GM12878 (cell line): Measurements from ENCODE around the gene KIF15. TPM values are rescaled to one million over a fixed set of nuclear protein-coding genes. Genes with fewer than 3 reads are reported as not detected.

Experiments used
- ATAC-seq: fragments of 200-7000 bp; cut with Tn5 transposase; 3 replicates; pipeline ENCODE4 v1.9.1; 2020; ENCODE audit warnings: mild to moderate bottlenecking, moderate library complexity
- BruUV-seq: library from RNA; stranded (reverse); fragments of 400-500 nt; replicated peaks from 2 replicates; lab custom pipeline; 2021; lab: Mats Ljungman, UMichigan
- CTCF ChIA-PET: fragments of 300-600 bp; sonication (Branson Sonifier 250); formaldehyde crosslinking; extraction: SDS; loops from one replicate; lab custom pipeline; 2021; ENCODE audit warnings: inconsistent platforms; lab: Yijun Ruan, JAX
- POLR2A ChIA-PET: fragments of 350-600 bp; formaldehyde crosslinking; extraction: SDS; loops from one replicate; lab custom pipeline; 2021; ENCODE audit warnings: inconsistent platforms; lab: Charles Lee
- RAD21 ChIA-PET: fragments of 300-600 bp; sonication (Branson Sonifier 250); formaldehyde crosslinking; loops from one replicate; lab custom pipeline; 2023; ENCODE audit warnings: antibody characterized with exemption; ENCODE audit not compliant: unreplicated experiment; lab: Charles Lee
- SMC1A ChIA-PET: fragments of 300-600 bp; sonication (Branson Sonifier 250); formaldehyde crosslinking; loops from one replicate; lab custom pipeline; 2023; ENCODE audit not compliant: unreplicated experiment, uncharacterized antibody; lab: Charles Lee
- DNase-seq: peaks from one replicate; pipeline ENCODE4 v3.0.0-alpha.2; 2011; ENCODE audit warnings: low read depth, low spot score
- FAIRE-seq: peaks from 3 replicates; lab custom pipeline; 2011; peaks lifted over from hg19 to GRCh38; lab: Jason Lieb, UNC
- H2AFZ ChIP-seq: 2 replicates; pipeline ENCODE4 v1.6.0; 2011; ENCODE audit warnings: low read depth, low read length, control low read depth; ENCODE audit not compliant: control insufficient read depth
- H3K27ac ChIP-seq: 2 replicates; pipeline ENCODE4 v1.5.1; 2011; ENCODE audit warnings: control low read depth; ENCODE audit not compliant: control insufficient read depth, insufficient read depth
- H3K27me3 ChIP-seq, 2 experiments: replicated peaks in 1 of 2; 2 replicates each; pipeline versions ENCODE4 v1.6.0 to v1.6.1; 2011; ENCODE audit warnings: low read length in 1 of 2; ENCODE audit not compliant: control insufficient read depth in 2 of 2, insufficient read depth in 2 of 2
- H3K36me3 ChIP-seq, 2 experiments: 2 replicates each; pipeline ENCODE4 v1.5.1; 2011; ENCODE audit warnings: low read length in 1 of 2; ENCODE audit not compliant: control insufficient read depth in 2 of 2, insufficient read depth in 2 of 2
- H3K4me1 ChIP-seq: 2 replicates; pipeline ENCODE4 v1.6.1; 2011; ENCODE audit warnings: mild to moderate bottlenecking, low read length, moderate library complexity, mixed read lengths; ENCODE audit not compliant: control insufficient read depth, insufficient read depth
- H3K4me2 ChIP-seq: 2 replicates; pipeline ENCODE4 v1.6.0; 2011; ENCODE audit warnings: control low read depth; ENCODE audit not compliant: control insufficient read depth, insufficient read depth
- H3K4me3 ChIP-seq: fragments of 200-600 bp; sonication (generic); 2 replicates; pipeline ENCODE4 v1.5.1; 2016
- H3K79me2 ChIP-seq: 2 replicates; pipeline ENCODE4 v1.6.0; 2011; ENCODE audit warnings: low read length; ENCODE audit not compliant: control insufficient read depth, insufficient read depth
- H3K9ac ChIP-seq: 2 replicates; pipeline ENCODE4 v1.8.0; 2011; ENCODE audit warnings: low read length, control low read depth, mixed read lengths; ENCODE audit not compliant: control insufficient read depth, insufficient read depth
- H3K9me3 ChIP-seq: replicated peaks from 3 replicates; pipeline ENCODE4 v1.5.1; 2011; ENCODE audit warnings: mild to moderate bottlenecking, low read length; ENCODE audit not compliant: control insufficient read depth, insufficient read depth
- H4K20me1 ChIP-seq: 2 replicates; pipeline ENCODE4 v1.6.0; 2011; ENCODE audit not compliant: control insufficient read depth, insufficient read depth
- CHD1 ChIP-seq: IDR thresholded peaks from 2 replicates; pipeline ENCODE4 v1.6.1; 2012; ENCODE audit warnings: low read depth, low read length, improper control_type of control experiment
- CHD2 ChIP-seq: IDR thresholded peaks from 2 replicates; pipeline ENCODE4 v1.6.1; 2011; ENCODE audit warnings: low read depth, low read length, improper control_type of control experiment, borderline replicate concordance
- ETV6 ChIP-seq, 2 experiments: fragments of 450-650 bp in 1 of 2; IDR thresholded peaks in 1 of 2; conservative IDR thresholded peaks in 1 of 2; 2 replicates each; pipeline ENCODE4 v1.6.1; 2014; ENCODE audit warnings: antibody characterized with exemption in 1 of 2, borderline replicate concordance in 1 of 2, low read depth in 1 of 2, mild to moderate bottlenecking in 1 of 2, moderate library complexity in 1 of 2
- FOXK2 ChIP-seq: fragments of 450-650 bp; IDR thresholded peaks from 2 replicates; pipeline ENCODE4 v1.6.1; 2017; ENCODE audit warnings: mild to moderate bottlenecking, moderate library complexity
- IRF4 ChIP-seq: IDR thresholded peaks from 2 replicates; pipeline ENCODE4 v1.6.1; 2011; ENCODE audit warnings: low read depth, low read length
- NFXL1 ChIP-seq: fragments of 450-650 bp; IDR thresholded peaks from 2 replicates; pipeline ENCODE4 v1.6.1; 2017; ENCODE audit warnings: antibody characterized with exemption, mild to moderate bottlenecking, borderline replicate concordance
- NFYB ChIP-seq: IDR thresholded peaks from 2 replicates; pipeline ENCODE4 v1.6.1; 2011; ENCODE audit warnings: low read depth, mild to moderate bottlenecking, low read length, improper control_type of control experiment, moderate library complexity; ENCODE audit not compliant: insufficient read depth
- SMARCA5 ChIP-seq: fragments of 450-650 bp; IDR thresholded peaks from 2 replicates; pipeline ENCODE4 v1.6.1; 2017; ENCODE audit warnings: mild to moderate bottlenecking
- SP1 ChIP-seq: IDR thresholded peaks from one replicate; pipeline ENCODE4 v1.6.1; 2011; ENCODE audit warnings: low read depth, low read length
- ZNF217 ChIP-seq: fragments of 450-650 bp; IDR thresholded peaks from 2 replicates; pipeline ENCODE4 v1.6.1; 2017; ENCODE audit warnings: antibody characterized with exemption, mild to moderate bottlenecking
- ZZZ3 ChIP-seq: IDR thresholded peaks from 2 replicates; pipeline ENCODE4 v1.6.1; 2011; ENCODE audit warnings: low read depth; ENCODE audit not compliant: control insufficient read depth, insufficient read length
- WGBS: methylation state at CpG from one replicate; pipeline ENCODE4 v1.1.6; 2016; ENCODE audit warnings: low lambda C conversion rate; ENCODE audit not compliant: insufficient replicate concordance, insufficient coverage; ENCODE audit errors: missing lambda C conversion rate; 5-methylcytosine and 5-hydroxymethylcytosine counted together
- in situ Hi-C: fragments of 300-500 bp; cut with MboI; formaldehyde crosslinking; loops from 9 replicates; pipeline ENCODE4 v1.14.3; 2018; ENCODE audit warnings: mixed read lengths
- intact Hi-C: fragments of 100-400 bp; cut with micrococcal nuclease; formaldehyde crosslinking; loops from one replicate; pipeline ENCODE4 v1.14.2; 2022; ENCODE audit not compliant: unreplicated experiment
- polyA plus RNA-seq, 11 experiments: library from polyadenylated mRNA; depleted of rRNA in 4 of 11; unstranded in 6 of 11; stranded (reverse) in 5 of 11; fragments of >200 nt; fragmentation: Nextera tagmentation in 4 of 11; fragmentation: Illumina TruSeq in 1 of 11; extraction: Ambion mirVana in 4 of 11; extraction: Trizol in 1 of 11; gene quantifications; 1 replicate in 1 of 11; 2 replicates in 10 of 11; pipeline versions ENCODE4 v1.2.1 to v1.2.3, GENCODE V29; 2011 to 2016; ENCODE audit warnings: inconsistent platforms in 2 of 11, missing spikeins in 2 of 11, low read depth in 1 of 11
- total RNA-seq, 4 experiments: library from RNA; depleted of rRNA in 3 of 4; stranded (reverse); fragments of >200 nt in 3 of 4; fragmentation: Illumina TruSeq in 1 of 4; extraction: Trizol in 1 of 4; gene quantifications; 2 replicates each; pipeline versions ENCODE4 v1.2.1 to v1.2.3, GENCODE V29; 2013 to 2021
- TF ChIP-seq, protein P1 (sequence below): fragments of 450-650 bp; IDR thresholded peaks from 2 replicates; pipeline ENCODE4 v1.6.1; 2017; ENCODE audit warnings: mild to moderate bottlenecking, moderate library complexity
- TF ChIP-seq, protein P2 (sequence below): IDR thresholded peaks from 2 replicates; pipeline ENCODE4 v1.6.1; 2011; ENCODE audit warnings: low read depth, mild to moderate bottlenecking, low read length, moderate library complexity, borderline replicate concordance; ENCODE audit errors: extremely low read depth

The KIF15 gene
- total and polyA plus RNA-seq, 10 of the 15 experiments (the other 5 are each of a cell fraction or from before 2014, with no cell fraction given): 12.3 to 51.8 (median 26.0) TPM

DNA sequence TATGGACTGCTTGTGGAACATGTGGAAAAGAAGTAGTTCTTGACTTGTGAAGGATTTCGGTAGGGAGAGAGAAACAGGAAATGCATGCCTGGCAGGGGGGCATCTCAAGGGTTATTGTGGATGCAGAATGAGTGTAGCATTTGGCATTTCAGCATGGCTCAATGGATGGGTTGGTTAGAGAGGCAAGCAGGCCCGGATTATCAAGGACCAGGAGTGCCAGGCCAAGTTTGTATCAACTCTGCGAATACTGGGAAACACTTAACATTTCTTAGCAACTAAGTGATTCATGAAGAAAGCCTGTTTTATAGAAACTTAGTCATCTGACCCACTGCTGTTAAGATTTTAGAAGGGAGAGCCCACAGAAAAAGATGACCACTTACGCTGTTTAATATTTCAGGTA lies 33.6 kb downstream of the KIF15 start:
- no peak for DNase-seq
- intact Hi-C loops: no loop called here
- H4K20me1 ChIP-seq: no peaks in the 10 kb centered on the region
- H3K27me3 ChIP-seq: no peaks in the 10 kb centered on the region
- no peak overlapping the region for H2AFZ ChIP-seq
- SMC1A ChIA-PET: no interaction called here
- no peak overlapping the region for H3K4me2 ChIP-seq
- POLR2A ChIA-PET: no interaction called here
- no peaks in the 10 kb centered on the region for H3K9me3 ChIP-seq
- in situ Hi-C loops: no loop called here
- FAIRE-seq: no peak
- H3K4me3 ChIP-seq: no peak overlapping the region
- H3K36me3 ChIP-seq: peaks cover 3% of the 10 kb centered on the region in 2 experiments; a peak in 3 of 4 replicates
- BruUV-seq: no TSS peak
- no peak overlapping the region for H3K27ac ChIP-seq
- no peaks in the 10 kb centered on the region for H3K4me1 ChIP-seq
- CTCF ChIA-PET: no interaction called here
- no peak for ATAC-seq
- no peaks in the 10 kb centered on the region for H3K79me2 ChIP-seq
- no peak overlapping the region for H3K9ac ChIP-seq
- TF ChIP-seq ETV6 (conservative IDR thresholded peaks at IDR 0.05 in 1 of 2, IDR thresholded peaks at IDR 0.05 in 1 of 2; ENCODE audit: borderline replicate concordance in 1 of 2, low read depth in 1 of 2) (no peak), SMARCA5 (no peak), NFXL1 (no peak), ZZZ3 (no peak), ZNF217 (no peak), NFYB (no peak), SP1 (no peak), FOXK2 (no peak), CHD1 (no peak), CHD2 (no peak), IRF4 (no peak)
- TF ChIP-seq, protein P1, sequence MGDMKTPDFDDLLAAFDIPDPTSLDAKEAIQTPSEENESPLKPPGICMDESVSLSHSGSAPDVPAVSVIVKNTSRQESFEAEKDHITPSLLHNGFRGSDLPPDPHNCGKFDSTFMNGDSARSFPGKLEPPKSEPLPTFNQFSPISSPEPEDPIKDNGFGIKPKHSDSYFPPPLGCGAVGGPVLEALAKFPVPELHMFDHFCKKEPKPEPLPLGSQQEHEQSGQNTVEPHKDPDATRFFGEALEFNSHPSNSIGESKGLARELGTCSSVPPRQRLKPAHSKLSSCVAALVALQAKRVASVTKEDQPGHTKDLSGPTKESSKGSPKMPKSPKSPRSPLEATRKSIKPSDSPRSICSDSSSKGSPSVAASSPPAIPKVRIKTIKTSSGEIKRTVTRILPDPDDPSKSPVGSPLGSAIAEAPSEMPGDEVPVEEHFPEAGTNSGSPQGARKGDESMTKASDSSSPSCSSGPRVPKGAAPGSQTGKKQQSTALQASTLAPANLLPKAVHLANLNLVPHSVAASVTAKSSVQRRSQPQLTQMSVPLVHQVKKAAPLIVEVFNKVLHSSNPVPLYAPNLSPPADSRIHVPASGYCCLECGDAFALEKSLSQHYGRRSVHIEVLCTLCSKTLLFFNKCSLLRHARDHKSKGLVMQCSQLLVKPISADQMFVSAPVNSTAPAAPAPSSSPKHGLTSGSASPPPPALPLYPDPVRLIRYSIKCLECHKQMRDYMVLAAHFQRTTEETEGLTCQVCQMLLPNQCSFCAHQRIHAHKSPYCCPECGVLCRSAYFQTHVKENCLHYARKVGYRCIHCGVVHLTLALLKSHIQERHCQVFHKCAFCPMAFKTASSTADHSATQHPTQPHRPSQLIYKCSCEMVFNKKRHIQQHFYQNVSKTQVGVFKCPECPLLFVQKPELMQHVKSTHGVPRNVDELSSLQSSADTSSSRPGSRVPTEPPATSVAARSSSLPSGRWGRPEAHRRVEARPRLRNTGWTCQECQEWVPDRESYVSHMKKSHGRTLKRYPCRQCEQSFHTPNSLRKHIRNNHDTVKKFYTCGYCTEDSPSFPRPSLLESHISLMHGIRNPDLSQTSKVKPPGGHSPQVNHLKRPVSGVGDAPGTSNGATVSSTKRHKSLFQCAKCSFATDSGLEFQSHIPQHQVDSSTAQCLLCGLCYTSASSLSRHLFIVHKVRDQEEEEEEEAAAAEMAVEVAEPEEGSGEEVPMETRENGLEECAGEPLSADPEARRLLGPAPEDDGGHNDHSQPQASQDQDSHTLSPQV: no peak
- TF ChIP-seq, protein P2, sequence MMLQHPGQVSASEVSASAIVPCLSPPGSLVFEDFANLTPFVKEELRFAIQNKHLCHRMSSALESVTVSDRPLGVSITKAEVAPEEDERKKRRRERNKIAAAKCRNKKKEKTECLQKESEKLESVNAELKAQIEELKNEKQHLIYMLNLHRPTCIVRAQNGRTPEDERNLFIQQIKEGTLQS: no peak
- RAD21 ChIA-PET: no interaction called here
- WGBS: 98% methylated on average over 4 of the region's 4 CpGs
